ENCODE measurements around the gene WNK1. TPM values are rescaled to one million over a fixed set of nuclear protein-coding genes. Genes with fewer than 3 reads are reported as not detected.
"Not testable (repeated sequence)": the region's sequence is repeated elsewhere in the genome, so short reads cannot be mapped to it uniquely, and the experiment has no call there.

The WNK1 gene
- total and polyA plus RNA-seq, 2 donors (not counting 3 experiments of a cell fraction or from before 2014, with no cell fraction given) = 46.3 to 108 TPM

DNA sequence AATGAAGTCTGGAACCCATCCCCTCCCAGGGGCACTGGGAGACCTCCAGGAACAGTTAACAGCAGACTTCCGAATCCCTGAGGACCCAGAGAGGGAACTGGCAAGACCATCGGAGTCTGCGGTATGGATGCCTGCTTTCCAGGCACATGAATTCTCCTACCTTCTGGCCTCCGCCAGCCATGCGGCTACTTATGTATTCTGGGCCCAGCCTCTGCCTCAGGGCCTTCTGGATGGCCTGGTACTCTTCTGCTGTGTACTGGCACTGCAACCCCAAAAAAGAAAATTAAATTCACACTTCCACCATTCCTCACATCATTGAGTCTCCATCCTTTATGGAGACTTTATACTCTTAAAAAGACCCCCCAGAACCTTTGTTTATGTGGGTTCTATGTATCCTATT lies 178.7 kb downstream of the WNK1 start:
- no peak overlapping the region for H3K27ac ChIP-seq (ENCODE audit: insufficient read depth, low read depth, low read length)
- POLR2A ChIA-PET = no interaction called here
- TF ChIP-seq GATA2 (IDR thresholded peaks at IDR 0.05; ENCODE audit: insufficient read depth, insufficient read length, low read depth, low read length) (no peak), POLR2A (IDR thresholded peaks at IDR 0.05; ENCODE audit: low read depth, low read length) (no peak), MYC (IDR thresholded peaks at IDR 0.05; ENCODE audit: low read depth, low read length) (no peak)
- TF ChIP-seq, protein P1, sequence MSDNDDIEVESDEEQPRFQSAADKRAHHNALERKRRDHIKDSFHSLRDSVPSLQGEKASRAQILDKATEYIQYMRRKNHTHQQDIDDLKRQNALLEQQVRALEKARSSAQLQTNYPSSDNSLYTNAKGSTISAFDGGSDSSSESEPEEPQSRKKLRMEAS (IDR thresholded peaks at IDR 0.05; ENCODE audit: insufficient read depth, insufficient read length) = no peak
- BruUV-seq (replicated peaks) = no TSS peak
- peaks cover 4 to 14% of the 10 kb centered on the region in 2 experiments for H3K36me3 ChIP-seq (ENCODE audit: control insufficient read depth in 2 of 2, extremely low read depth in 1 of 2, insufficient read depth in 2 of 2, low read length in 2 of 2)
- dilution Hi-C loops (cut with MboI; ENCODE audit: extremely low pct_ligation_motif_present, low sequenced_read_pairs) = no loop called here
- H4K20me1 ChIP-seq (replicated peaks; ENCODE audit: control insufficient read depth, extremely low read depth, insufficient read depth, low read length) = no peaks in the 10 kb centered on the region
- H3K4me2 ChIP-seq (ENCODE audit: insufficient read depth, low read length) = no peak overlapping the region
- FAIRE-seq (no peak), DNase-seq (ENCODE audit: low read depth, low spot score) (no peak)
- H3K4me1 ChIP-seq (ENCODE audit: control insufficient read depth, extremely low read depth, insufficient read depth, low read length) = peaks cover 4% of the 10 kb centered on the region
- CTCF ChIA-PET = interaction anchor here (3.5 to 4.2 kb wide), 2 partner anchors 18 to 162 kb away, joined by 14 to 16 read pairs; partner anchors contain the start of gene RAD52
- intact Hi-C loops (cut with micrococcal nuclease) = no loop called here
- H3K9me1 ChIP-seq (replicated peaks; ENCODE audit: control insufficient read depth, extremely low read depth, insufficient read depth, low read length) = no peaks in the 10 kb centered on the region
- H3K79me2 ChIP-seq (ENCODE audit: control insufficient read depth, insufficient read depth, low read length) = no peaks in the 10 kb centered on the region
- H3K9ac ChIP-seq (replicated peaks; ENCODE audit: extremely low read depth, insufficient read depth, low read length) = no peak overlapping the region
- no peak overlapping the region for H2AFZ ChIP-seq (ENCODE audit: low read depth, low read length)
- H3K4me3 ChIP-seq (replicated peaks in 1 of 3; ENCODE audit: insufficient read depth in 1 of 3, low read depth in 1 of 3, low read length in 3 of 3) = no peak overlapping the region
- H3K27me3 ChIP-seq (ENCODE audit: control insufficient read depth in 2 of 2, insufficient read depth in 2 of 2, low read length in 2 of 2) = no peaks in the 10 kb centered on the region
- H3K9me3 ChIP-seq (replicated peaks; ENCODE audit: control insufficient read depth, insufficient read depth, low read length) = no peaks in the 10 kb centered on the region

DNA sequence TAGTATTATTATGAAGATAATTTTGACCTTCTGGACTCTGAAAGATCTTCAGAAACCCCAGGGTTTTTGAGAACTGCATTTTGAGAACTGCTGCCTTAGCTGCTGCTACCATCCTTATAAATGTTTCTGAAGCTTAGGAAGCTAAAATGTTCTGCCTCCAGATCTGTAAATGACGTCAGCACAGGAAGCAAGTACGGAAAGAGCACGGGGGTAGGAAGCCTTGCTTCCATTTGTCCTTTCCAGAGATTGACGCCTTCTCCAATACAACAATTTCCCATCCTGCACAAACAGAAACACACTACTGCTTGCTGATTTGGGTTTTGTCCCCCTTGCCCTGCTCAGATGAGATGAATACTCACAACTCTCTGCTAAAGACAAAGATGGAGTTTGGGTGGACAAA lies 179.2 kb downstream of the WNK1 start:
- peaks cover 4% of the 10 kb centered on the region for H3K4me1 ChIP-seq (ENCODE audit: control insufficient read depth, extremely low read depth, insufficient read depth, low read length)
- H3K27me3 ChIP-seq (ENCODE audit: control insufficient read depth in 2 of 2, insufficient read depth in 2 of 2, low read length in 2 of 2) = no peaks in the 10 kb centered on the region
- POLR2A ChIA-PET = no interaction called here
- no peaks in the 10 kb centered on the region for H3K79me2 ChIP-seq (ENCODE audit: control insufficient read depth, insufficient read depth, low read length)
- no peak overlapping the region for H3K4me2 ChIP-seq (ENCODE audit: insufficient read depth, low read length)
- DNase-seq (ENCODE audit: low read depth, low spot score) (no peak), FAIRE-seq (peak; percentile 24)
- peak; percentile 41 for TF ChIP-seq JUN (IDR thresholded peaks at IDR 0.05; ENCODE audit: borderline replicate concordance, insufficient read depth, insufficient read length, low read depth)
- TF ChIP-seq, protein P2, sequence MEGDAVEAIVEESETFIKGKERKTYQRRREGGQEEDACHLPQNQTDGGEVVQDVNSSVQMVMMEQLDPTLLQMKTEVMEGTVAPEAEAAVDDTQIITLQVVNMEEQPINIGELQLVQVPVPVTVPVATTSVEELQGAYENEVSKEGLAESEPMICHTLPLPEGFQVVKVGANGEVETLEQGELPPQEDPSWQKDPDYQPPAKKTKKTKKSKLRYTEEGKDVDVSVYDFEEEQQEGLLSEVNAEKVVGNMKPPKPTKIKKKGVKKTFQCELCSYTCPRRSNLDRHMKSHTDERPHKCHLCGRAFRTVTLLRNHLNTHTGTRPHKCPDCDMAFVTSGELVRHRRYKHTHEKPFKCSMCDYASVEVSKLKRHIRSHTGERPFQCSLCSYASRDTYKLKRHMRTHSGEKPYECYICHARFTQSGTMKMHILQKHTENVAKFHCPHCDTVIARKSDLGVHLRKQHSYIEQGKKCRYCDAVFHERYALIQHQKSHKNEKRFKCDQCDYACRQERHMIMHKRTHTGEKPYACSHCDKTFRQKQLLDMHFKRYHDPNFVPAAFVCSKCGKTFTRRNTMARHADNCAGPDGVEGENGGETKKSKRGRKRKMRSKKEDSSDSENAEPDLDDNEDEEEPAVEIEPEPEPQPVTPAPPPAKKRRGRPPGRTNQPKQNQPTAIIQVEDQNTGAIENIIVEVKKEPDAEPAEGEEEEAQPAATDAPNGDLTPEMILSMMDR (IDR thresholded peaks at IDR 0.05; ENCODE audit: extremely low read depth in 1 of 2, insufficient read depth in 1 of 2, low read depth in 1 of 2, low read length in 2 of 2) = no peak
- no peaks in the 10 kb centered on the region for H3K9me3 ChIP-seq (replicated peaks; ENCODE audit: control insufficient read depth, insufficient read depth, low read length)
- no peak overlapping the region for H3K27ac ChIP-seq (ENCODE audit: insufficient read depth, low read depth, low read length)
- CTCF ChIA-PET = interaction anchor here (3.5 to 4.2 kb wide), 2 partner anchors 18 to 162 kb away, joined by 14 to 16 read pairs; partner anchors contain the start of gene RAD52
- intact Hi-C loops (cut with micrococcal nuclease) (no loop called here), dilution Hi-C loops (cut with MboI; ENCODE audit: extremely low pct_ligation_motif_present, low sequenced_read_pairs) (no loop called here)
- BruUV-seq (replicated peaks) = no TSS peak
- peaks cover 2 to 14% of the 10 kb centered on the region in 2 experiments for H3K36me3 ChIP-seq (ENCODE audit: control insufficient read depth in 2 of 2, extremely low read depth in 1 of 2, insufficient read depth in 2 of 2, low read length in 2 of 2)
- H3K9me1 ChIP-seq (replicated peaks; ENCODE audit: control insufficient read depth, extremely low read depth, insufficient read depth, low read length) = no peaks in the 10 kb centered on the region
- no peaks in the 10 kb centered on the region for H4K20me1 ChIP-seq (replicated peaks; ENCODE audit: control insufficient read depth, extremely low read depth, insufficient read depth, low read length)
- H2AFZ ChIP-seq (ENCODE audit: low read depth, low read length) = peak overlapping the region; percentile 22
- no peak overlapping the region for H3K9ac ChIP-seq (replicated peaks; ENCODE audit: extremely low read depth, insufficient read depth, low read length)
- H3K4me3 ChIP-seq (replicated peaks in 1 of 3; ENCODE audit: insufficient read depth in 1 of 3, low read depth in 1 of 3, low read length in 3 of 3) = no peak overlapping the region

DNA sequence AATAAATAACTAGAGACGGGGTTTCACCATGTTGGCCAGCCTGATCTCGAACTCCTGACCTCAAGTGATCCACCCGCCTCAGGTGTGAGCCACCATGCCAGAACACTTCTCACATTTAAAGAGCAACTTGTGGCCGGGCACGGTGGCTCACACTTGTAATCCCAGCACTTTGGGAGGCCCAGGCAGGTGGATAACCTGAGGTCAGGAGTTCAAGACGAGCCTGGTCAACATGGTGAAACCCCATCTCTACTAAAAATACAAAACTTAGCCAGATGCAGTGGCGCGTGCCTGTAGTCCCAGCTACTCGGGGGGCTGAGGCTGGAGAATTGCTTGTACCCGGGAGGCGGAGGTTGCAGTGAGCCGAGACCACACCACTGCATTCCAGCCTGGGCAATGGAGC lies 183.5 kb downstream of the WNK1 start:
- H3K9me1 ChIP-seq (replicated peaks; ENCODE audit: control insufficient read depth, extremely low read depth, insufficient read depth, low read length); H3K27ac ChIP-seq (ENCODE audit: insufficient read depth, low read depth, low read length); BruUV-seq (replicated peaks); dilution Hi-C loops (cut with MboI; ENCODE audit: extremely low pct_ligation_motif_present, low sequenced_read_pairs); DNase-seq (ENCODE audit: low read depth, low spot score); H3K36me3 ChIP-seq (ENCODE audit: control insufficient read depth in 2 of 2, extremely low read depth in 1 of 2, insufficient read depth in 2 of 2, low read length in 2 of 2); H3K4me3 ChIP-seq (replicated peaks in 1 of 3; ENCODE audit: insufficient read depth in 1 of 3, low read depth in 1 of 3, low read length in 3 of 3); H3K9me3 ChIP-seq (replicated peaks; ENCODE audit: control insufficient read depth, insufficient read depth, low read length); H3K79me2 ChIP-seq (ENCODE audit: control insufficient read depth, insufficient read depth, low read length); intact Hi-C loops (cut with micrococcal nuclease); POLR2A ChIA-PET; H3K27me3 ChIP-seq (ENCODE audit: control insufficient read depth in 2 of 2, insufficient read depth in 2 of 2, low read length in 2 of 2); H3K4me2 ChIP-seq (ENCODE audit: insufficient read depth, low read length); H3K9ac ChIP-seq (replicated peaks; ENCODE audit: extremely low read depth, insufficient read depth, low read length); H4K20me1 ChIP-seq (replicated peaks; ENCODE audit: control insufficient read depth, extremely low read depth, insufficient read depth, low read length); H3K4me1 ChIP-seq (ENCODE audit: control insufficient read depth, extremely low read depth, insufficient read depth, low read length); H2AFZ ChIP-seq (ENCODE audit: low read depth, low read length): not testable (repeated sequence)
- CTCF ChIA-PET = interaction anchor here (1.3 kb wide), 1 partner anchor 157 kb away, joined by 4 read pairs; no protein-coding TSS in a partner anchor
- FAIRE-seq = peak; percentile 12

Measured in endothelial cell of umbilical vein (primary cell).